GM13977 (cell line): Measurements from ENCODE around the gene CXXC5.

Source experiments
- DNase-seq: peaks from one replicate; pipeline ENCODE4 v3.0.0; 2012; ENCODE audit warnings: low spot score
- CTCF ChIP-seq: IDR thresholded peaks from 2 replicates; pipeline ENCODE4 v1.5.1; 2012; ENCODE audit warnings: mild to moderate bottlenecking, control low read depth; ENCODE audit not compliant: insufficient read depth; ENCODE audit errors: extremely low read depth, missing control alignments
- in situ Hi-C: fragments of 300-500 bp; cut with MboI; formaldehyde crosslinking; loops from one replicate; pipeline ENCODE4 v1.12.0; 2022; ENCODE audit warnings: low sequenced_read_pairs, low pct_unique_long_range_greater_than_20kb, mixed read lengths, inconsistent platforms; ENCODE audit not compliant: unreplicated experiment

CXXC5 gene

GRCh38 chr5:139702548-139702947 is 54.4 kb downstream of the CXXC5 start:
- no peak for DNase-seq
- TF ChIP-seq CTCF: no peak
- in situ Hi-C loops: no loop called here

DNA sequence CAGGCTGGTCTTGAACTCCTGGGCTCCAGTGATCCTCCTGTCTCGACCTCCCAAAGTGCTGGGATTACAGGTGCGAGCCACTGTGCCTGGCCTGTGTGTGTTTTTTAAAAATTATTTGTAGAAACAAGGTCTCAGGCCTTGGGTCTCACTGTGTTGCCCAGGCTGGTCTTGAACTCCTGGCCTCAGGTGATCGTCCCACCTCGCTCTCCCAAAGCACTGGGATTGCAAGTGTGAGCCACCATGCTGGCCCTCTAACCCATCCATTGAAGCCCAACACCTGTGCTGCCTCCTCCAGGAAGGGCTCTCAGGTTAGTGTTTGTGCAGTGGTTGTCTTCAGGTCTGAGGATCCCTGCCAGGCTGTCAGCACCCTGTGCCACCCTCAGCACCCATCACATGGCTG is 56.6 kb downstream of the CXXC5 start:
- in situ Hi-C loops: no loop called here
- no peak for DNase-seq
- no peak for TF ChIP-seq CTCF

- no peak for DNase-seq
- TF ChIP-seq CTCF: no peak
- in situ Hi-C loops: no loop called here
These were observed 57.0 kb downstream of the CXXC5 start for GRCh38 chr5:139705191-139705590.

DNA sequence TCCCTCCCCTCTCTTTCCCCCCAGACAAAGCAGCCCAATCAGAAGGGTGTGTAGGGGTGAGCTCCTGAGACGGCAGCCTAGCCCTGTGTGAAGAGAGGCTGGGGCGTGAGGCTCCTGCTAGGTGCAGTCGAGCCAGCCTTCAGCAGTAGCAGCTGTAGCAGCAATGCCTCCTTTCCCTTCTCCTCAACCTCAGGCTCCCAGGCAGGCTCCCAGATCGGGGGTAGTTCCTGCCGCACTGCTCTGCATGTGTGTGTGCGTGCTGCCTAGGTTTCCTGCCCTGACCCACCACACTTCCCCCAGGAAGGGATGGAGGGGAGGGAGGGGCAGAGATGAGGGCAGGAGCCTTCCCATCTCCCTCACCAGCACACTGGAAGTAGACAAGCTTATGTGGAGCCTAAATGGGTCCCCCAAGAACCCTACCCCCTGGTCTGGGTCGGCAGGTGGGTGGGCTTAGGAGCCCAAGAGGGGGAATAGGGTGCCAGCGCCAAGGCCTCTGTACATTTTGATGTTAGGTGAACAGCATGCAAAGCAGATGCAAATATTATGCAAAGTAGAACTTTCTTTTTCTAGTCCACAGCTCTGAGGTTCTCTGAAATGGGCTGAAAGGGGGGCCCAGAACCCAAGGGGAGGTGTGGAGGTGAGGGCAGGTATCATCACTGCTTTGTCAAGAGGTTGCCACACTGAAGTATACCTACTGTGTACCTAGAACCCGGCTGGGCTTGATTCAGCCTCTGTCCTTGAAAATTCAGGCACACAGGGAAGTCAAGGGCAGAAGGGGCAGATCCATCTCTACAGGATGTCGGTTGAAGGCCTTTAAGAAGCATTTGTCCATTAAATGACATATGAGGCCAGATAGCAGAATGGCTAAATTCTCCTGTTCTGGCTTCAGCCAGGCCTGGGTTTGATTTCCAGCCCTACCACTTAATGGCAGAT is 57.8 kb downstream of the CXXC5 start:
- in situ Hi-C loops: no loop called here
- DNase-seq: no peak
- TF ChIP-seq CTCF: no peak

DNA sequence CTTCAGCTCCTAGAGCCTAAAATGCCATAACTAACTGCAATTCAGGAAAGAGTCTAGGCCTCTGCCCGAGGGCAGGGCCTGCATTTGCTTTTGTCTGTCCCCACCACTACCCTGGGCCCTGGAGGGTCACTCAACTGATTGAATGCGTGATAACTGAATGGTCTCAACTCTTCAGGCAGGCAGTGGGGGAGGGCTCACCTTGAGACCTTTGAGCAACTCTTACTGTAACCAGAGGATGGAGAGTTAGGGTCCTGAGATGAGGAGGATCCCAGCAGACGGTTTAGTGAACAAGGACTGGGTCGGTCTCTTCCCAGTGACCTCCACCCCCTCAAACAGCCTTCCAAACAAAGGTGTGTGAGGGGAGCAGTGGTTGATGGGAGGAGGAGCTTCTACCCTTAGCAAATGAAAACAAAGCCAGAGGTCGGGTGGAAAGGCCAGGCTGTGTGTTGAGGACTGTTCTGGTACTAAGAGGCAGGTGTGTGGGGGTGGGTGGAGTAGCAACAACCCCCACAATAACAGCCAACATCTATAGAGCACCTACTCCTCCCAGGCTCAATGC is 59.4 kb downstream of the CXXC5 start:
- in situ Hi-C loops: no loop called here
- TF ChIP-seq CTCF: no peak
- no peak for DNase-seq

GRCh38 chr5:139708434-139708861 is 60.3 kb downstream of the CXXC5 start:
- in situ Hi-C loops: no loop called here
- no peak for TF ChIP-seq CTCF
- DNase-seq: no peak
